IPS DF 4.7 (cell line): ENCODE data around the gene ZSWIM7.

ENCODE experiments used
- DNase-seq: peaks from one replicate; pipeline ENCODE4 v3.0.0-alpha.2; 2013; ENCODE audit warnings: low spot score; ENCODE audit errors: extremely low read depth

The ZSWIM7 gene, protein sequence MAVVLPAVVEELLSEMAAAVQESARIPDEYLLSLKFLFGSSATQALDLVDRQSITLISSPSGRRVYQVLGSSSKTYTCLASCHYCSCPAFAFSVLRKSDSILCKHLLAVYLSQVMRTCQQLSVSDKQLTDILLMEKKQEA

DNA sequence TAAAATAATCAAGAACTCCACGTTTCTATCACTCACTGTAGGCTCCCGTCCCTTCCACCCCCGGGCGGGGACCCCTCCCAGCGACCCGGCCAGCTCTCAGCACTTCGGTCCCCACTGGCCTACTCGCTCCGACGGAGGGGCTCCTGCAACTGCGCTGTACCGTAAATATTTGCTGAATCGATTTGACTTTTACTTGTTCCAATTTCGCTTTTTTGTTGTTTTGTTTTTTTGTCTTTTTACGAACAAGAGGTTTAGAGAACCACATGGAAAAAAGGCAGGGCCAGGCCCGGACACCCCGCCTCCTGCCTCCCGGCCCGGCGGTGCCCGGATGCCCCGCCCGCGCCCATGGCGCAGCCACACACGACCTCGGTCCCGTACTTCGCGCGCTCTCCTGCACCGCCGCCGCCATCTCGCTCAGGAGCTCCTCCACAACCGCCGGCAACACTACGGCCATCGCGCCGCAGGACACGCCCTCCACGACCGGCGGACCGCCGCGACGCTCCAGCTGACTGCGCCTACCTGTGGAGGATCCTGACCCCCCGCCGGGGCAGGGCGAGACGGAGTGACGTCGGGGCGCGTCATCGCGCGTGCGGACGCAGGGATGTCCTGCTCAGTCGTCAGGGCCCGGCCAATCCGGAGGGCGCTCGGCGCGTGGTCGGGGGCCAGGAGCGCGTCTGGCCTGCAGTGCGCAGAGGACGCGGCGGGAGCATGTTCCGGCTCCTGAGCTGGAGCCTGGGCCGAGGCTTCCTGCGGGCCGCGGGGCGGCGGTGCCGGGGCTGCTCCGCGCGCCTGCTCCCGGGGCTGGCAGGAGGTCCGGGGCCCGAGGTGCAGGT, at the start of gene ZSWIM7, which contains the start of gene TTC19:
TSS of gene ZSWIM7 (minus strand) at position 564 of the 833 bp plus-strand sequence. CDS start at position 454, 110 bp downstream.
TSS of gene TTC19 (plus strand) at position 684 of the 833 bp plus-strand sequence. CDS start at position 709, 25 bp downstream.
- peak; percentile 88 for DNase-seq

DNA sequence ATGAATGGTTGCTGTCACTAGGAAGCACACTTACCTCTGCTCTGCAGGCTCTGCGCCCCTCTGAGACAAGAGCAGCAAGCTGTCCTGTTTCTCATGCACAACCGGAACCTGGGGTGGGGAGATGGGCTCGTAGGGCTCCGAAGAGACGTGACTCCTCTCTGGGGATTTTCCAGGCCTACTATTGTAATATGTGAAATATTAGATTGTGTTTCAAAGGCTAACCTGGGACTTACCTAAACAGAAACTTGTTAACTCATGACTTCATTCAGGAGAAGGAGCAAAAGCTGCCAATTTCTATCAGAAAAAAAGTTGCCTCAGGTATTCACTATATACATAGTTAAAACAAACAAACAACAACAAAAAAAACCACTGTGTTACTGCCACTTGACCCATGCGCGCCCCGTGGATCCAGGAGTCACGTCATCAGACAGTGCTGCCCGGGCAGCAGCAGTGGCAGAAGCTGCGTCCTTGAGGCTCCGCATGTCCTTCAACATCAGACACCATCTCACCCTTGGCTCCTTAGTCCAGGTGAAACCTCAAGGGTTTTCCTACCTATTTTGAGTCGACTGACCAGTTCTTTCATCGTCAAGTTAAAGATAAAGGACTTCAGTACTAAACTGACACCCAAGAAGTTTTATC, 49.4 kb upstream of the ZSWIM7 start:
- no peak for DNase-seq

DNA sequence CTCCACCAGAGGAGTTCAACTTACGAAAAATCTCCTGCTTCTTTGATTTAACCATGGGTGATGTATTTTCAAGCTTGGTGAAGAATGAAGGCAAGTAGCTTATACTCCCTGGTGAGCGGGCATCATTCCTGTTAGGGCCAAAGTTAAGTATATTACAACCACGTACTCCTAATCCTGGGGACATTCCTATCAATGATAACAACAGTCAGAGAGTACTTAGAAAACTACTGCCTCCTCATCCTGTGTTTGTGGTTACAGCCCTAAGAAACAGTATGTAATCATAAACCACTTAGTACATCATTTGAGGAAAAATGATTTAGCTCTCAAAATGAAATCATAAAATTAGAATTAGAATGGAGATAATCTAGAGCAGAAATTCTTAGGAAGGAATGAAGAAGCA, 47.5 kb upstream of the ZSWIM7 start:
- DNase-seq: no peak

DNA sequence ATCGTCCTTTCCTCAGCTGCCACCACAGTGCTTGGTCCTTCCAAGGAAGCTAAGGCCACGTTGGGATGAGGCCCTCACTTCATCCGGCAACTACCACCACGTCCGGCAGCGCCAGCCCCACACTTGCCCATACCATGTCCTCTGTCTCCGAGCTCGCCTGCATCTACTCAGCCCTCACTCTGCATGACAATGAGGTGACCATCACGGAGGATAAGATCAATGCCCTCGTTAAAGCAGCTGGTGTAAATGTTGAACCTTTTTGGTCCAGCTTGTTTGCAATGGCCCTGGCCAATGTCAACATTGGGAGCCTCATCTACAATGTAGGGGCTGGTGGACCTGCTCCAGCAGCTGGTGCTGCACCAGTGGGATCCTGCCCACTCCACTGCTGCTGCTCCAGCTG, 45.0 kb upstream of the ZSWIM7 start:
- DNase-seq: no peak

DNA sequence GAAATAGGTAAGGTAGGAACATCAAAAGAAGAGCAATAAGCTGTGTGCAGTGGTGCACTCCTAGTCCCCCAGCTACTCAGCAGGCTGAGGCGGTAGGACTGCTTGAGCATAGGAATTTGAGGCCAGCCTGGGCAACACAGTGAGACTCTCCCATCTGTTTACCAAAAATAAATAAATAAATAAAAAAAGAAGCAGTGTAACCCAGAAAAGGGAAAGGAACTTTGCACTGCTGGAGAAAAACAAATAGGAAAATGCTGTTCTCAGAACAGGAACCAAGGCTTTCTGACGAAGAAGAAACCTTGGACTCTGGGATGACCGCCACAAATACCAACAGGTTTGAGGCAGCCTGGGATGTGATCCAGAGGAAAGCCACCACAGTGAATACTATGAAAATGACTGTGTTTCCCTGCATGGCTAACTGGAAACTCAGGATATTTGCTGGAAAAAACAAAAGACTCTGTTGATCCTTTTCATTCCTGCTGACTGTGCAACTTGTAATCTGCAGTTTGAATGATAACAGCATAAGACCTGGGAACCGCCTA, 41.3 kb upstream of the ZSWIM7 start:
- DNase-seq: no peak

DNA sequence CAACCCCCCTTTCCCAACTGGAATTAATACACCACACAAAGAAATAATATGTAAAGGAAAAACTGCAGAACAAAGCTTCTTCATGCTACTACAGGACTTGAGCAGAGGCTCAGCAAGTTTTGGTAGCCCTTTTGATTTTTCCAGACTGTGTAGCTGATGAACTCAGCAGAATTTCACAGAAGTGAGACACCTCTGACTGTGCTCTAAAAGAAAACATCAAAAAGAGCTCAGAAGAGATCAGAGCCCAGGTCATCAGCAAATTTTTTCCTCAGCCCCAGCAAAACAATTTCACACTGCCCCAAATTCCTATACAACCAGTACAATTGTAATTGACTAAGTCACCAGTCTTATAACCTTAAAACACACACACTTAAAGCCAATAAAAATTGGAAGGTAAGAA, 38.1 kb upstream of the ZSWIM7 start:
- no peak for DNase-seq

DNA sequence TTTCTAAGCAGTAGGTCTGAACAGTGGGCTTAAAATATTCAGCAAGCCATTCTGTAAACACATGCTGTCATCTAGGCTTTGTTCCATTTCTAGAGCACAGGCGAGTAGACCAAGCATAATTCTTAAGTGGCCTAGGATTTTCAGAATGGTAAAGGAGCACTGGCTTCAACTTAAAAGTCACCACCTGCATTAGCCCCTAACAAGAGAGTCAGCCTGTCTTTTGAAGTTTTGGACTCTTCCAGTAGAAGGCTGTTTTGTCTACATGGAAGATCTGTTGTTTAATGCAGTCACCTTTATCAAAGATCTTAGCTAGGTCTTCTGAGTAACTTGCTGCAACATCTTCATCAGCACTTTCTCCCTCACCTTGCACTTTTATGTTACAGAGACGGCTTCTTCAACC, 36.8 kb upstream of the ZSWIM7 start:
- no peak for DNase-seq

DNA sequence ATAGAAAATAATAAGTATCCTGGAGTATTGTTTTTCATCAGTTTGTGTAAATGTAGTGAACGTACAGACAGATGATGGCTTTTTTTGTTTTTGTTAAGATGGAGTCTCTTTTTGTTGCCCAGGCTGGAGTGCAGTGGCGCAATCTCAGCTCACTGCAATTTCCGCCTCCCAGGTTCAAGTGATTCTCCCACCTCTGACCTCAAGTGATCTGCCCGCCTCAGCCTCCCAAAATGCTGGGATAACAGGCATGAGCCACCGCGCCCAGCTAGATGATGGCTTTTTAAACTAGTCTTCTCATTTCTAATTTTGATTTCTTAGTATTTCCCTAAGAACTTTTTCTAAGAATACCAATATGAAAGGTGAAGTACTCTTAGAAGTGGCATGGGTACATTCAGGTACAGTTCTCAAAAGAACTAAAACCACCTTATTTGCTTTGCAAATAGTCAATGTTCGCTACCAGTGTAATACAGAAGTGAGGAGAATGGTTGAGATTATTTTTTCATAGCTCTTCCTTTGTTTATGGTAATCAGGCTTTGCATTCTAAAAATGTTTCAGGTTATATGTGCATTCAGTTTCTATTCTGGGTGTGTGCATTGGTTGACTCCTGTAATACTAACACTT, 34.3 kb upstream of the ZSWIM7 start:
- DNase-seq: no peak

DNA sequence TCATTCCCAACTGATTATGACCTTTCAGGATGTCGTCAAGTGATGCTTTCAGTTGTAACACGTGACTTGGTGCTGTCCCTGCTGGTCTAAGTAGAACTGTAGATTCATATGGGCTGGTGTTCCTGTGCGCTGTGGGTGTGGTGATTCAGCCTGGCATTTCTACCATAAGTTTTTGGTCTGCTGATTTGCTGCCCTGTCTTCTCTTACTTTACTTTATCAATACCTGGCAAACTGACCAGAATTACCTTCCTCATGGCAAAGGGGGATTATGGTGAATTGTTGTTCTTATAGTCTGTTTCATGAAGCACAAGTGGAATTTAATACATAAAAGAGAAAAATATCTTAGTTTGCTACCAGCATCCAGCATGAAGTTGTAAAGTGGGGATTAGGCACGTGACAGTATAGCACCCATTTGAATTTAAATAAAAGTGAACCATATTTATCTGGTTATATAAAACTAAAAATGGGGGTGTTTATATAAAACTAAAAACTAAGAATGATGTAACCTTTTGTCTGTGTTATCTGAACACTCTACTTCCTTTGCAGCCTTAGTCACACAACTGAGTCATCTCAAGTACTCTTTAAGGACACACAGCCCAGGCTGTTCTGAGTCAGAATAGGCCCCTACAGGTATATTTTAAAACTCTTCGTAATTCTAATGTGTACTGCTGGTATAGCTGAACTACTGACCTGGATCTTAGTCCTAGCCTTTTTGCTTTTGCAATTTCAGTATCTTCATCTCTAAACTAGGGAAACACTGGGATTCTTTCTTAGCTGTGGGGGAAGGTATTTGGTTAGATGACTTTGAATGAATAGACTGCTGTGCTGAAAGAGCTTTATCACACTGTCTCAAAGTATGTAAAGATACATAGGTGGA, 28.4 kb upstream of the ZSWIM7 start:
- no peak for DNase-seq

DNA sequence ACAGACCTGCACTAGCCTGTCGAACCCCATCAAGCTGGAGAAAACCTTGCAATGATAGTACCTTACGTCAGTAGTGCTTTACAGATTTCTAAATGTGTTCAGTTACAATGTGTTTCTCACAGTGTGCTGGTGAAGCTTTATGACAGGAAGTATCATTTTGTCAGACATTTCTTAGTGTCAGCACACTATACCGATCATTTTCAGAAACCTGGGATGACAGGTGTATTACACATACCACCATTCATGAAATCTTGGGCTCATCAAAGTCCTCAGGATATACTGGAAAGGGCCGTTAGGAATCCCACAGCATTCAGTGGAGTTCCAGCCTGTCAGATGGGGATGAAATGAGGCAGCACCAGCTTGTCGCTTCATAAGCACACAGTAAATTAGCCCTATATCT, 27.4 kb upstream of the ZSWIM7 start:
- DNase-seq: no peak

DNA sequence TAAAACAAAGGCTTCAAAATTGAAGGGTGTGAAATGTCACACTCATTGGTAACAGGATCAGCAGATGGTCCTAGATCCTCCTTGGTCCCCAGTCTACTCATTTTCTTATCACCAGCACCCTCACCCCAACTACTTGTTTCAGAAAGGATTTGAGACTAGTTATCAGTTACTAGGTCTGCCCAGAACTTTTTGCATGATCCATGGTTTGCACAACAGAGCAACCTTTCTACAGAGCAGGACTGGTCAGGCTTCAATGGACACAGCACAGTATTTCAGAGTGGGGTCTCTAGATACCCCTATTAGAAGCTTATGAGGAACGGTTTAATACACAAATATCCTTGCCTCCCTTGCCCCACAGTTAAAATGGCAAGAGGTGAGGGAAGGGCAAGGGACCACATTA, 25.7 kb upstream of the ZSWIM7 start:
- DNase-seq: no peak

DNA sequence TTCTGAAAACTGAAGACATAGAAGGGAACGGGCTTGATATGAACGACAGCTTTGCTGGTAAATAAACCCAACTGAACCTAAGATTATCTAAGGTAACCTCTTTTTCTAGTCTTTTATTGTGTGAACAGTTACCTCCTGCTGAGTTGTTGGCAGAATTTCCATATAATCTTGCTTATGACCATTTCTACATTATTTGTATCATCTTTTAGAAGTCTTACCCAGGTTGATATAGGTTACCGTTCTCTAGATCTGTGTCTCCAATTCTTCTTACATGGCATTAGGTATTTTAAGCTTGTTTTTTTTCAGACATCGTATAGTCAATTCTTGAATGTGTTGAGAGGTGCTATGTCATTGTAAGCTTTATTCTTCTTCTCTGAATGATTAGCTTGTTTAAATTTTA, 24.4 kb upstream of the ZSWIM7 start:
- no peak for DNase-seq

DNA sequence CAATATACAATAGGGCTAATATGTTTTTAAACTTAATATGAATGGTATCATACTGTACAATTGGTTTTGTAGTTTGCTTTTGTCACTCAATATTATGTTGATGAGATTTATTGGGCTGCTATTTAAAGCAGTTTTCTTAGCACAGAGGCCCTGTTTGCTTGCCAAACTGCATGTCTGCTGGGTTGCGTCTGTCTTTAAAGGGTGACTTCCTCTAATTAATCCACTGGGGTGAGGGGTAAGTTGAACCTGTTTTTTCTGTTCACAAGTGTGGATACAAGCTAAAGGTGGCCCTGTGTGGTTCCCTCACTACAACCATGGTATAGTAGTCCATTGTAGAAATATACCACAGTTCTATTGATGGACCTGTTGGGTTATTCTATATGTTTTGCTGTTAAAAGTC, 19.8 kb upstream of the ZSWIM7 start:
- no peak for DNase-seq

DNA sequence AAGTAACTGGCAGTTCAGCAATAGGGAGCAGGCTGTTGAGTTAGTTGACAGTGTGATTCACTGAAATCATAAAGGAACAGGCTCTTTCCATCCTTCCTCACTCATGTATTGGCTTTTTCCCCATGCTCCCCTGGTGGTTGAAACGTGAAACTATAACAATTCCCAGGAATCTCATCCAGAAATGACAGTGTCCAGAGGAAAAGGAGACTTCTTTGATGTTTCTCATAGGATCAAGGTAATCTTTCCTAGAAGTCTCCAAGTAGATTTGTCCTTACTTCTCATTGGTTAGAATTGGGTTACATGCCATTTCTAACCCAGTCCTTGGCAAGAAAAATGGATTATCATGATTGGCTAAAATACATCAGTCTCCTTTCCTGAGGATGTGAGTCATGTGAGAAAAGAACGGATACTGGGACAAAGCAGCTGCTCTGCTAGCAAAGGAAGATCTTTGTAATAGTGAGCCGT, 14.5 kb upstream of the ZSWIM7 start:
- no peak for DNase-seq

DNA sequence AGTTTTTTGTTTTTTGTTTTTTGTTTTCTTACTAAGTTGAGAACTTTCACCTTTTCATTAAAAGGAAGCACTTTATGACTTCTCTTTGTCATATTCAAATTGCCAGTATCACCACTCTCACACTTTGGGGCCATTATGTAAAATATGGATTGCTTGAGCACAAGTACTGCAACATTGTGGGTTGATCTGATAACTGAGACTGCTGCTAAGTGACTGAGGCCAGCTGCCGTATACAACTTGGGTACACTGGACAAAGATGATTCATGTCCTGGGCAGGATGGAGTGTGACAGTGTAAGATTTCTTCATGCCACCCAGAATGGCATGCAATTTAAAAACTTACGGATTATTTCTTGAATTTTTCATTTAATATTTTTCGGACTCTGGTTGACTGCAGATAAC, 7.9 kb upstream of the ZSWIM7 start:
- DNase-seq: no peak

DNA sequence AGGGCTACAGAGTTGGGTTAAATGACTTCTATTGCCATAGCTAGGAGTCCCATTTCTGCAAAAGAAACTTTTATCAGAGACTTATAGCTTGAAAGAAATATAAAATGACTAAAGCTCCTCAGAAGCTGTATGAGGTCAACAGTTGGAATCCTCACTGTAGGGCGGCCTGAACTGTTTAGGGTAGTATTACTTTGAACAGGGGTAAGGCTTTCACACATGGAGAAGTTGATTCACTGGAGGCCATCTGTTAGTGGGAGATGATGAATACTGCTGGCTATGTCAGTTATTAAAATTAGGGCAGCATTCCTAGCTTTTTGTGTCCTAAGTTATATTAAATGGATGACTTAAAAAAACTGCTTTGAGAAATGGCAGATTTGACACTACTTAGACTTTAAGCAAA, 6.1 kb upstream of the ZSWIM7 start:
- DNase-seq: no peak

DNA sequence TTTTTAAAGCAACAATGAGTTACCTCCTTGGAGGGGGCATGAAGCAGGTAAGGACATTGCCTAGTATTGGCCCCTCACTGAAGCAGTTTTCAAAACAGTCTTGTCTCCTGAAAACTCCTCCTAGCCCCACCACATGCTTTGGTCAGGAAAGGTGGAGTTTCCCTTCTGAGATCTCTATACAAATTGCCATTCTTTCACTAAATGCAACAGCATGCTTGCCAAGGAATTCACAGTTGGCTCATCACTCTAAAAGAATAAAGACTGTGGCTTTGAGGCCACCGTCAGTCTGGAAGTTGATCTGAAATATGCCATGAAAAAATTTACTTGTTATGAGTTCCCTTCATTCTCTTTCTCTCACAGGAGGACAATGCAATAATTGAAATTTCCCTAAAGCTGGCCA, 4.3 kb upstream of the ZSWIM7 start:
- no peak for DNase-seq

DNA sequence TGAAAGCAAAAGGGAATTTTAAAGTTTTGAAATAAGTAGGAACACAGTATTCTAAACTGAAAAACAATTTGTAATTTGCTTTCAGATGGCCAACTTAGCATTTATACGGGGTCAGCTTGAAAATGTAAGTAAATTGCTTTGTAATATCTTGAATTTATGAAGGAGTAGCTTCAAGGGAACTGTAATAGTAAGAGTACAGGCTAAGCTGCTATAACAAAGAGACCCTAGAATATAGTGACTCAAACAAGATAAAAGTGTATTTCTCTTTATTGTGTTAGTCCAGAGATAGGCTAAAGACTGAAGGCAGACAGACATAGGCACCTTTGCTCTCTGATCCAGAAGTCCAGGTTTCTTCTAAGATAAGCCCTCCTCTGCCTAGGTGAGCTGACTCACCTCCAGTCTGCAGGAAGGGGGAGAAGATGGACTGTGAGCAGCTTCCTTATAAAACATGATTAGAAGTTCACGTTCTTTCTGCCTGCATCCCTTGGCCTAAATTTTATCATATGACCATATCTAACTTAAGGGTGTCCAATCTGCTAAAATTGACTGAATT, 3.3 kb upstream of the ZSWIM7 start:
- DNase-seq: no peak

DNA sequence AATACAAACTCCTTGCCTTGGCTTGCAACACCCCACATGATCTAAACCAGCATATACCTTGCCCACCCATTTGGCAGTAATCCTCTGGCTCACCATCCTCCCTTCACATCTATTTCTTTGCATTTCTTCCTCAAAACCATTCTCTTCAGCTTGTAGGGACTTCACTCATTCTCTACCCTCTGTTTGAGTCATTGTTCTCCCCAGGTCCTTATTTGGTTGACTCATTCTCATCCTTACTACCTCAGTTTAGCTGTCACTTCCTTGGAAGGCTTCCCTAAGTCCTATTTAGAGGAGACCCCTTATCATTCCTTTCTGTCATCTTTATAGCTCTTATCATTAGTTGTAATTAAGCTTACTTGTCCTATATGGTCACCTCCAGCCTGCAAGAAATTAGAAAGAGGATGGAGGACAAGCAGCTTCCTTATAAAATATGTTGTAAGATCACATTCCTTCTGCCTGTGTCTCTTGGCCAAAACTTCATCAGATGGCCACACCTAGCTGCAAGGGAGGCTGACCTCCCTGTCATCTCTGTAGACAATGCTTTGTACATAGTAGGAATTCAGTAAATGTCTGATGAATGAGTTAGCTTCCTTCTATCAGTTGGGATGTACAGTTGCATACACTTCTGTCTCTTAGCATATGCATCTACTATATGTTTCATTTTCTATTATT, 1.9 kb upstream of the ZSWIM7 start:
- DNase-seq: no peak
